ENCODE results near the gene GSS. TPM values are rescaled to one million over a fixed set of nuclear protein-coding genes. Genes with fewer than 3 reads are reported as not detected.
"Not testable (repeated sequence)": the region's sequence is repeated elsewhere in the genome, so short reads cannot be mapped to it uniquely, and the experiment has no call there.

Gene GSS
- total RNA-seq, 4 donors from 2014 or later, result 61.3 to 75.2 (median 64.5) TPM

DNA sequence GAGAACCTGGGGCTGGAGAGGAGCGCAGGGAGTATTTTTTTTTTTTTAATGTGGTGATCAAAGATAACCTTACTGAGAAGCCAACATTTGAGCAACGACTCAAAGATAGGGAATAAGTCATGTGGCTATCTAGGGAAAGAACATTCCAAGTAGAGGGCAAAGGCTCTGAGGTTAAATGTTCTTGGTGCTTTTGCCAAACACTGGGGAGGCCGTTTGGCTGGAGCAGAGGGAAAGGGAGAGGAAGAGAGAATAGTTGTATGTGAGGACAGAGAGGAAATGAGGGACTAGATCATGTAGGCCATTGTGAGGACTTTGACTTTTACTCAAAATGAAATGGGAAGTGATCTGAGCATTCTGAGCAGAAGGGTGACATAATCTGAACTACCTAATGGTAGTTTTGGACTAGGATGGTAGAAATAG lies 51.4 kb downstream of the GSS start:
- H3K27ac ChIP-seq, result no peak overlapping the region

DNA sequence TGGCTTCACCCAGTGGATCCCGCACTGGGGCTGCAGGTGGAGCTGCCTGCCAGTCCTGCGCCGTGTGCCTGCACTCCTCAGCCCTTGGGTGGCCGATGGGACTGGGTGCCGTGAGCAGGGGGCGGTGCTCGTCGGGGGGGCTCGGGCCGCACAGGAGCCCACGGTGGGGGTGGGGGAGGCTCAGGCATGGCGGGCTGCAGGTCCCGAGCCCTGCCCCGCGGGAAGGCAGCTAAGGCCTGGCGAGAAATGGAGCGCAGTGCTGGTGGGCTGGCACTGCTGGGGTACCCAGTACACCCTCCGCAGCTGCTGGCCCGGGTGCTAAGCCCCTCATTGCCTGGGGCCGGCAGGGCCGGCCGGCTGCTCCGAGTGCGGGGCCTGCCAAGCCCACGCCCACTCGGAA lies 56.9 kb downstream of the GSS start:
- H3K9me3 ChIP-seq; H3K27me3 ChIP-seq; intact Hi-C loops (cut with DNase I); DNase-seq; H3K4me3 ChIP-seq; H3K27ac ChIP-seq: not testable (repeated sequence)
- WGBS, 2 donors, result no CpG with 5 or more reads among the region's 26 CpGs
- H3K36me3 ChIP-seq, result peaks cover 0 to 16% (median 0%) of the 10 kb centered on the region in 3 donors
- peaks cover 0 to 12% (median 10%) of the 10 kb centered on the region in 3 donors for H3K4me1 ChIP-seq

More for the DNA sequence above, 51.4 kb downstream of the GSS start:
- Histone ChIP-seq H3K27me3 (no peaks in the 10 kb centered on the region), H3K4me1 (peaks cover 10 to 23% (median 17%) of the 10 kb centered on the region in 3 donors), H3K9me3 (no peaks in the 10 kb centered on the region), H3K4me3 (no peak overlapping the region), H3K36me3 (peaks cover 0 to 8% (median 0%) of the 10 kb centered on the region in 3 donors)
- DNase-seq, result no peak
- intact Hi-C loops (cut with DNase I), result no loop called here
- WGBS, 2 donors, result 46 to 62% methylated on average over 3 of the region's 3 CpGs
- TF ChIP-seq, protein P1, sequence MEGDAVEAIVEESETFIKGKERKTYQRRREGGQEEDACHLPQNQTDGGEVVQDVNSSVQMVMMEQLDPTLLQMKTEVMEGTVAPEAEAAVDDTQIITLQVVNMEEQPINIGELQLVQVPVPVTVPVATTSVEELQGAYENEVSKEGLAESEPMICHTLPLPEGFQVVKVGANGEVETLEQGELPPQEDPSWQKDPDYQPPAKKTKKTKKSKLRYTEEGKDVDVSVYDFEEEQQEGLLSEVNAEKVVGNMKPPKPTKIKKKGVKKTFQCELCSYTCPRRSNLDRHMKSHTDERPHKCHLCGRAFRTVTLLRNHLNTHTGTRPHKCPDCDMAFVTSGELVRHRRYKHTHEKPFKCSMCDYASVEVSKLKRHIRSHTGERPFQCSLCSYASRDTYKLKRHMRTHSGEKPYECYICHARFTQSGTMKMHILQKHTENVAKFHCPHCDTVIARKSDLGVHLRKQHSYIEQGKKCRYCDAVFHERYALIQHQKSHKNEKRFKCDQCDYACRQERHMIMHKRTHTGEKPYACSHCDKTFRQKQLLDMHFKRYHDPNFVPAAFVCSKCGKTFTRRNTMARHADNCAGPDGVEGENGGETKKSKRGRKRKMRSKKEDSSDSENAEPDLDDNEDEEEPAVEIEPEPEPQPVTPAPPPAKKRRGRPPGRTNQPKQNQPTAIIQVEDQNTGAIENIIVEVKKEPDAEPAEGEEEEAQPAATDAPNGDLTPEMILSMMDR (IDR thresholded peaks at IDR 0.05), result no peak

DNA sequence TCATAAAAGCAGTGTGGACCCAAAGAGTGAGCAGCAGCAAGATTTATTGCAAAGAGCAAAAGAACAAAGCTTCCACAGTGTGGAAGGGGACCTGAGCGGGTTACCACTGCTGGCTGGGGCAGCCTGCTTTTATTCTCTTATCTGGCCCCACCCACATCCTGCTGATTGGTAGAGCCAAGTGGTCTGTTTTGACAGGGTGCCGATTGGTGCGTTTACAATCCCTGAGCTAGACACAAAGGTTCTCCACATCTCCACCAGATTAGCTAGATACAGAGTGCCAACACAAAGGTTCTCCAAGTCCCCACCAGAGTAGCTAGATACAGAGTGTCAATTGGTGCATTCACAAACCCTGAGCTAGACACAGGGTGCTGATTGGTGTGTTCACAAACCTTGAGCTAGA lies 57.5 kb downstream of the GSS start:
- 74% methylated on average over 2 of the region's 3 CpGs; no CpG with 5 or more reads in 1 of the 2 donors for WGBS, 2 donors
- H3K4me3 ChIP-seq, result not testable (repeated sequence)
- peaks cover 0 to 16% (median 0%) of the 10 kb centered on the region in 3 donors for H3K36me3 ChIP-seq

DNA sequence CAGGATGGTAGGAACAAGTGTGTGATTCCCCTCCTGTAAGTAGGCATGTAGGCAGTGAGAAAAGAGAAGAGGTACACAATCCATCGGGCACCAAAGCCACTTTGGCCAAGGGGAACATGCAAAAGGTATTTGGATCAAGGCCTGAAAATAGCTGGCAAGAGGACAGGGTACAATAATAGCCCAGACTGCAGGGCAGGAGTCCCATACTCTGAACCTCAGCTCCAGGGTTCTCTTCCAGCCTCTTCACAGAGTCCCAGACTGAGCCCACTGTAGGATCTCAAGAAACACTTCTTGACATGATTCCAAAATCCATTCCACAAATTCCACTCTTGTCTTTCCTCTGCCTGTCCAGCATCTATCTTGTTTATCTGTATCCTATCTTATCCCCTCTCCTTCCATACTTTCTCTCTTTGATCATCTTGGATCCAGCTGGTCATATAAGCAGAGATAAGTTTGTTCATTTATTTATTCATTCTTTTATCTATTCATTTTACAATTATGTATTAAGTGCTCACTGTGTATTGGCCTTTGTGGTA lies 59.5 kb downstream of the GSS start:
- WGBS, 2 donors, result 27 to 38% methylated on average over 1 of the region's 1 CpG
- no peak for TF ChIP-seq POLR2A (IDR thresholded peaks at IDR 0.05)
- TF ChIP-seq, protein P1 (IDR thresholded peaks at IDR 0.05), result no peak
- no peaks in the 10 kb centered on the region for H3K9me3 ChIP-seq
- no peak overlapping the region for H3K27ac ChIP-seq
- no peaks in the 10 kb centered on the region for H3K27me3 ChIP-seq
- intact Hi-C loops (cut with DNase I), result no loop called here
- no peak overlapping the region for H3K4me3 ChIP-seq
- no peak for DNase-seq
- H3K4me1 ChIP-seq, result peaks cover 0 to 28% (median 19%) of the 10 kb centered on the region in 3 donors
- peaks cover 0 to 8% (median 0%) of the 10 kb centered on the region in 3 donors for H3K36me3 ChIP-seq

More for the DNA sequence above, 57.5 kb downstream of the GSS start:
- DNase-seq; H3K9me3 ChIP-seq; intact Hi-C loops (cut with DNase I); H3K27me3 ChIP-seq; H3K27ac ChIP-seq: not testable (repeated sequence)
- H3K4me1 ChIP-seq, result peaks cover 0 to 12% (median 10%) of the 10 kb centered on the region in 3 donors

DNA sequence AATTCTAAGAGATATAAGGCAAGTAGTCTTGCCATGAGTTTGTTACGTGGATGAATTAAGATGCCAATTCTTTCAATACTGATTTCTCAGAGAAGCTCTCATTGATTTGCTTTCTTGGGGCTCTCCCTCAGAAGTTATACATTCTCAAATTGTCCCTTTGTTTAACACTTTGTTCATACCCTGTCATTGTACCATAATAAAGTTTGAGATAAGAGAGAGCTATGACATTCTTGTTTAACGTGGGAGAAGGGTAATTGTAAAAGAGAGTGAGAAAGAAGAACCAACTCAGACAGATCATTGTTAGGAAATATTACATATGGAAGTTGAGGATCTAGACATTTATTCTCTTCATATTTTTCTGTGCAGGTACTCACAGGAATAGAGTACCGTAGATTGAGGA lies 60.1 kb downstream of the GSS start:
- no peak overlapping the region for H3K4me3 ChIP-seq
- TF ChIP-seq, protein P1 (IDR thresholded peaks at IDR 0.05), result no peak
- TF ChIP-seq POLR2A (IDR thresholded peaks at IDR 0.05), result no peak

DNA sequence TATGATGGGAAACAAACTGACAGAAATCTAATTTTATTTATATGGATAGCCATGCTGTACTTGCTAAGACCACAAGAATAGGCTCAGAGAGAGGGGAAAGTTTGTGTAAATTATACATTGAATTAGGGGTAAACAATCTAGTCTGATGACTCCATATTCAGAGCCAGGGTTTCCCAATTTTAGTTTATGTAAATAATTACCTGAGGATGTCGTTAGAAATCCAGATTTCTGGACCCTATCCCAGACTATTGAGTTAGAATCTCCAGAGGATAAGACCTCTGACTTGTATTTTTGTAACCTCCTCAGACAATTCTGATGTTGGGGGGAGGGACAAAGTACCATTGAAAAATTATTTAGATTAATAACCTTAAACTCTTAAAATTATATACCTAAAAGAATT lies 60.9 kb downstream of the GSS start:
- DNase-seq, result no peak
- H3K36me3 ChIP-seq, result peaks cover 0 to 8% (median 0%) of the 10 kb centered on the region in 3 donors
- peaks cover 0 to 39% (median 19%) of the 10 kb centered on the region in 3 donors for H3K4me1 ChIP-seq
- WGBS, 2 donors, result 0 to 16% methylated on average over 1 of the region's 1 CpG
- no peaks in the 10 kb centered on the region for H3K27me3 ChIP-seq
- TF ChIP-seq POLR2A (IDR thresholded peaks at IDR 0.05), result no peak
- TF ChIP-seq, protein P1 (IDR thresholded peaks at IDR 0.05), result no peak
- no peak overlapping the region for H3K27ac ChIP-seq
- no peak overlapping the region for H3K4me3 ChIP-seq
- H3K9me3 ChIP-seq, result no peaks in the 10 kb centered on the region
- intact Hi-C loops (cut with DNase I), result no loop called here

More for the DNA sequence above, 60.1 kb downstream of the GSS start:
- Histone ChIP-seq H3K9me3 (no peaks in the 10 kb centered on the region), H3K4me1 (peaks cover 0 to 35% (median 19%) of the 10 kb centered on the region in 3 donors), H3K36me3 (peaks cover 0 to 8% (median 0%) of the 10 kb centered on the region in 3 donors), H3K27me3 (no peaks in the 10 kb centered on the region), H3K27ac (no peak overlapping the region)
- 76 to 79% methylated on average over 3 of the region's 3 CpGs for WGBS, 2 donors
- intact Hi-C loops (cut with DNase I), result no loop called here
- DNase-seq, result no peak

Data from esophagus squamous epithelium (tissue), 5 donors.